IMR-90 (cell line): Measurements from ENCODE around the gene PRKAR1B. TPM values are rescaled to one million over a fixed set of nuclear protein-coding genes. Genes with fewer than 3 reads are reported as not detected.

Experiments used
- ATAC-seq: fragments of 200-7000 bp; cut with Tn5 transposase; 2 replicates; pipeline ENCODE4 v1.9.1; 2020; ENCODE audit warnings: low read depth, mild to moderate bottlenecking, moderate library complexity
- BruUV-seq: library from RNA; stranded (reverse); fragments of 400-500 nt; replicated peaks from 2 replicates; lab custom pipeline; 2021; lab: Mats Ljungman, UMichigan
- CTCF ChIA-PET: fragments of 300-600 bp; formaldehyde crosslinking; extraction: SDS; loops from one replicate; lab custom pipeline; 2021; ENCODE audit warnings: antibody characterized with exemption; lab: Yijun Ruan, JAX
- POLR2A ChIA-PET: fragments of 300-600 bp; sonication (Branson Sonifier 250); formaldehyde crosslinking; loops from one replicate; lab custom pipeline; 2022; ENCODE audit warnings: antibody characterized with exemption; ENCODE audit not compliant: unreplicated experiment; lab: Charles Lee
- DNase-seq: peaks from one replicate; pipeline ENCODE4 v3.0.0; 2013
- H2AFZ ChIP-seq: replicated peaks from 2 replicates; pipeline ENCODE3; 2013; ENCODE audit warnings: low read length, mild to moderate bottlenecking; ENCODE audit not compliant: poor library complexity
- H2AK5ac ChIP-seq: 2 replicates; pipeline ENCODE4 v1.6.1; 2013; ENCODE audit warnings: low read depth, low read length, inconsistent platforms
- H2AK9ac ChIP-seq: replicated peaks from 2 replicates; pipeline ENCODE3; 2013; ENCODE audit warnings: mild to moderate bottlenecking, low read depth, low read length, moderate library complexity; ENCODE audit not compliant: poor library complexity
- H2BK120ac ChIP-seq: 2 replicates; pipeline ENCODE4 v1.6.1; 2013; ENCODE audit warnings: low read depth, low read length, inconsistent platforms
- H2BK15ac ChIP-seq: 3 replicates; pipeline ENCODE4 v1.6.1; 2013; ENCODE audit warnings: low read depth, low read length, inconsistent platforms
- H2BK20ac ChIP-seq: 2 replicates; pipeline ENCODE4 v1.6.1; 2013; ENCODE audit warnings: low read depth, mild to moderate bottlenecking, inconsistent platforms, low read length, moderate library complexity
- H2BK5ac ChIP-seq: 2 replicates; pipeline ENCODE4 v1.6.1; 2013; ENCODE audit warnings: mild to moderate bottlenecking, low read depth, low read length, inconsistent platforms; ENCODE audit not compliant: poor library complexity, severe bottlenecking
- H3K14ac ChIP-seq: replicated peaks from 2 replicates; pipeline ENCODE4 v1.6.1; 2013; ENCODE audit warnings: low read depth, low read length, inconsistent platforms
- H3K18ac ChIP-seq: 2 replicates; pipeline ENCODE4 v1.6.1; 2013; ENCODE audit warnings: low read depth, low read length, control low read depth
- H3K23ac ChIP-seq: 2 replicates; pipeline ENCODE4 v1.6.1; 2013; ENCODE audit warnings: low read depth, low read length, inconsistent platforms
- H3K27ac ChIP-seq: 2 replicates; pipeline ENCODE4 v1.5.1; 2013; ENCODE audit warnings: mild to moderate bottlenecking, control low read depth, low read length; ENCODE audit not compliant: insufficient read depth
- H3K27me3 ChIP-seq: 2 replicates; pipeline ENCODE4 v1.6.1; 2013; ENCODE audit warnings: low read length; ENCODE audit not compliant: control insufficient read depth, insufficient read depth
- H3K36me3 ChIP-seq: 2 replicates; pipeline ENCODE4 v1.6.1; 2013; ENCODE audit warnings: low read length, mixed read lengths; ENCODE audit not compliant: control insufficient read depth, insufficient read depth
- H3K4ac ChIP-seq: 2 replicates; pipeline ENCODE4 v1.6.1; 2013; ENCODE audit warnings: low read depth, low read length, inconsistent platforms
- H3K4me1 ChIP-seq: 2 replicates; pipeline ENCODE4 v1.6.1; 2013; ENCODE audit warnings: low read length, mixed read lengths; ENCODE audit not compliant: control insufficient read depth, insufficient read depth
- H3K4me2 ChIP-seq: 2 replicates; pipeline ENCODE4 v1.6.1; 2013; ENCODE audit warnings: low read depth, mild to moderate bottlenecking, control low read depth, low read length, moderate library complexity
- H3K4me3 ChIP-seq: 2 replicates; pipeline ENCODE4 v1.5.1; 2013; ENCODE audit warnings: low read depth, mild to moderate bottlenecking, control low read depth, low read length, moderate library complexity; ENCODE audit not compliant: insufficient read depth
- H3K56ac ChIP-seq: 2 replicates; pipeline ENCODE4 v1.6.1; 2013; ENCODE audit warnings: low read length, inconsistent platforms; ENCODE audit not compliant: insufficient read depth; ENCODE audit errors: extremely low read depth
- H3K79me1 ChIP-seq, 2 experiments: 2 replicates each; pipeline ENCODE4 v1.6.1; 2013; ENCODE audit warnings: low read length in 2 of 2, inconsistent platforms in 1 of 2, low read depth in 1 of 2
- H3K9ac ChIP-seq: 2 replicates; pipeline ENCODE4 v1.6.1; 2013; ENCODE audit warnings: low read depth, low read length, control low read depth
- H3K9me1 ChIP-seq: 2 replicates; pipeline ENCODE4 v1.6.1; 2013; ENCODE audit warnings: low read length, inconsistent platforms; ENCODE audit not compliant: insufficient read depth
- H3K9me3 ChIP-seq: 2 replicates; pipeline ENCODE4 v1.6.1; 2013; ENCODE audit warnings: low read length; ENCODE audit not compliant: control insufficient read depth, insufficient read depth
- H4K20me1 ChIP-seq: 2 replicates; pipeline ENCODE4 v1.6.1; 2013; ENCODE audit warnings: low read length, inconsistent platforms; ENCODE audit not compliant: insufficient read depth
- H4K5ac ChIP-seq: 2 replicates; pipeline ENCODE4 v1.6.1; 2013; ENCODE audit warnings: mild to moderate bottlenecking, low read depth, low read length, control low read depth
- H4K8ac ChIP-seq, 2 experiments: 2 replicates each; pipeline ENCODE4 v1.6.1; 2013; ENCODE audit warnings: low read depth in 2 of 2, low read length in 2 of 2, control low read depth in 1 of 2, inconsistent platforms in 1 of 2
- H4K91ac ChIP-seq: 2 replicates; pipeline ENCODE4 v1.6.1; 2013; ENCODE audit warnings: low read depth, low read length, inconsistent platforms; ENCODE audit not compliant: insufficient read depth
- BHLHE40 ChIP-seq: fragments of 150-350 bp; IDR thresholded peaks from 2 replicates; pipeline ENCODE4 v1.6.1; 2016; ENCODE audit warnings: mild to moderate bottlenecking, low read depth, low read length
- CHD1 ChIP-seq: IDR thresholded peaks from 2 replicates; pipeline ENCODE4 v1.6.1; 2012; ENCODE audit warnings: low read depth, low read length, improper control_type of control experiment
- FOS ChIP-seq: fragments of 150-350 bp; IDR thresholded peaks from 2 replicates; pipeline ENCODE4 v1.6.1; 2016; ENCODE audit warnings: low read depth, low read length
- MAFK ChIP-seq: IDR thresholded peaks from 2 replicates; pipeline ENCODE4 v1.6.1; 2012; ENCODE audit warnings: low read depth, low read length, improper control_type of control experiment
- MAZ ChIP-seq: IDR thresholded peaks from 2 replicates; pipeline ENCODE4 v1.6.1; 2012; ENCODE audit warnings: low read depth, mild to moderate bottlenecking, low read length, improper control_type of control experiment, moderate library complexity, borderline replicate concordance
- MXI1 ChIP-seq: IDR thresholded peaks from 2 replicates; pipeline ENCODE4 v1.6.1; 2012; ENCODE audit warnings: low read depth, mild to moderate bottlenecking, low read length, moderate library complexity, borderline replicate concordance
- NFE2L2 ChIP-seq: fragments of 150-350 bp; IDR thresholded peaks from 2 replicates; pipeline ENCODE4 v1.6.1; 2016; ENCODE audit warnings: low read depth, mild to moderate bottlenecking, low read length
- POLR2A ChIP-seq: IDR thresholded peaks from 2 replicates; pipeline ENCODE4 v1.6.1; 2012; ENCODE audit warnings: mild to moderate bottlenecking, low read depth, low read length
- RCOR1 ChIP-seq: IDR thresholded peaks from 2 replicates; pipeline ENCODE4 v1.6.1; 2012; ENCODE audit warnings: mild to moderate bottlenecking, low read length, improper control_type of control experiment; ENCODE audit not compliant: insufficient replicate concordance
- RFX5 ChIP-seq: IDR thresholded peaks from 2 replicates; pipeline ENCODE4 v1.8.0; 2012; ENCODE audit warnings: low read depth, mild to moderate bottlenecking, low read length, moderate library complexity
- SMC3 ChIP-seq: fragments of 150-350 bp; IDR thresholded peaks from 2 replicates; pipeline ENCODE4 v1.6.1; 2016; ENCODE audit warnings: low read depth, mild to moderate bottlenecking, antibody characterized with exemption, low read length, moderate library complexity
- WGBS, 2 experiments: methylation state at CpG; one replicate each; pipeline versions ENCODE4 v1.1.5 to v1.1.7; 2013; ENCODE audit warnings: missing lambda C conversion rate in 2 of 2; ENCODE audit not compliant: insufficient read length in 1 of 2; ENCODE audit errors: extremely low coverage in 2 of 2; 5-methylcytosine and 5-hydroxymethylcytosine counted together
- dilution Hi-C: fragments of 300-500 bp; cut with HindIII; formaldehyde crosslinking; loops from one replicate; pipeline ENCODE4 v1.14.3; 2018; ENCODE audit warnings: low sequenced_read_pairs; ENCODE audit not compliant: unreplicated experiment
- in situ Hi-C: fragments of 300-500 bp; cut with MboI; formaldehyde crosslinking; loops from 3 replicates; pipeline ENCODE4 v1.14.3; 2019; ENCODE audit warnings: low sequenced_read_pairs, inconsistent platforms, mixed read lengths
- intact Hi-C: fragments of 100-400 bp; cut with micrococcal nuclease; formaldehyde crosslinking; loops from 2 replicates; pipeline ENCODE4 v1.10.0; 2022
- polyA plus RNA-seq, 3 experiments: library from polyadenylated mRNA; depleted of rRNA; stranded (reverse); fragments of >200 nt; gene quantifications; 2 replicates each; pipeline ENCODE4 v1.2.3, GENCODE V29; 2012; ENCODE audit warnings: low replicate concordance in 1 of 3
- total RNA-seq: library from RNA; depleted of rRNA; stranded (reverse); fragments of >200 nt; gene quantifications from 2 replicates; pipeline ENCODE4 v1.2.3, GENCODE V29; 2012
- TF ChIP-seq, protein P1 (sequence below): conservative IDR thresholded peaks from 2 replicates; pipeline ENCODE4 v1.5.1; 2012; ENCODE audit warnings: mild to moderate bottlenecking, low read depth, low read length, improper control_type of control experiment
- TF ChIP-seq, protein P2 (sequence below): fragments of 150-350 bp; IDR thresholded peaks from 2 replicates; pipeline ENCODE4 v1.6.1; 2016; ENCODE audit warnings: low read depth, mild to moderate bottlenecking, low read length, moderate library complexity, borderline replicate concordance
- TF ChIP-seq, protein P3 (sequence below): fragments of 150-350 bp; IDR thresholded peaks from 2 replicates; pipeline ENCODE4 v1.6.1; 2017; ENCODE audit warnings: mild to moderate bottlenecking, antibody characterized with exemption, low read length, low read depth

PRKAR1B gene
- total and polyA plus RNA-seq, 2 of the 4 experiments (the other 2 are of a cell fraction): 15.2 to 20.2 TPM

GRCh38 chr7:721619-722248 lies 5.3 kb downstream of the PRKAR1B start:
- intact Hi-C loops: no loop called here

More at GRCh38 chr7:721619-722248, 5.3 kb downstream of the PRKAR1B start:
- dilution Hi-C loops (no loop called here), in situ Hi-C loops (no loop called here)
- BruUV-seq: no TSS peak
- Histone ChIP-seq H3K23ac (no peak overlapping the region), H3K4me2 (no peak overlapping the region), H2AK5ac (no peak overlapping the region), H2BK20ac (no peak overlapping the region), H2AK9ac (no peak overlapping the region), H3K14ac (no peak overlapping the region), H4K91ac (no peak overlapping the region), H3K36me3 (peaks cover 3% of the 10 kb centered on the region; the same call in 1 of the 2 replicates), H3K27me3 (no peaks in the 10 kb centered on the region), H2AFZ (no peak overlapping the region), H3K9me3 (peaks cover 4% of the 10 kb centered on the region; the same call in 1 of the 2 replicates), H2BK5ac (no peak overlapping the region), H4K5ac (no peak overlapping the region), H2BK15ac (no peak overlapping the region), H3K4me3 (no peak overlapping the region), H4K8ac (no peak overlapping the region), H3K9ac (no peak overlapping the region), H3K79me1 (peaks cover 5 to 18% of the 10 kb centered on the region in 2 experiments), H3K56ac (no peak overlapping the region), H2BK120ac (no peak overlapping the region), H3K9me1 (peaks cover 2% of the 10 kb centered on the region; the same call in 1 of the 2 replicates), H3K18ac (no peak overlapping the region), H4K20me1 (peaks cover 3% of the 10 kb centered on the region), H3K27ac (no peak overlapping the region), H3K4me1 (peaks cover 10% of the 10 kb centered on the region), H3K4ac (no peak overlapping the region)
- no peak for ATAC-seq
- POLR2A ChIA-PET: no interaction called here
- WGBS, 2 experiments: no CpG with 5 or more reads among the region's 5 CpGs
- CTCF ChIA-PET: no interaction called here
- TF ChIP-seq FOS (no peak), MXI1 (no peak), MAFK (no peak), BHLHE40 (no peak), RFX5 (no peak), CHD1 (no peak), SMC3 (no peak), POLR2A (no peak), RCOR1 (no peak), NFE2L2 (no peak), MAZ (no peak)
- TF ChIP-seq, protein P1, sequence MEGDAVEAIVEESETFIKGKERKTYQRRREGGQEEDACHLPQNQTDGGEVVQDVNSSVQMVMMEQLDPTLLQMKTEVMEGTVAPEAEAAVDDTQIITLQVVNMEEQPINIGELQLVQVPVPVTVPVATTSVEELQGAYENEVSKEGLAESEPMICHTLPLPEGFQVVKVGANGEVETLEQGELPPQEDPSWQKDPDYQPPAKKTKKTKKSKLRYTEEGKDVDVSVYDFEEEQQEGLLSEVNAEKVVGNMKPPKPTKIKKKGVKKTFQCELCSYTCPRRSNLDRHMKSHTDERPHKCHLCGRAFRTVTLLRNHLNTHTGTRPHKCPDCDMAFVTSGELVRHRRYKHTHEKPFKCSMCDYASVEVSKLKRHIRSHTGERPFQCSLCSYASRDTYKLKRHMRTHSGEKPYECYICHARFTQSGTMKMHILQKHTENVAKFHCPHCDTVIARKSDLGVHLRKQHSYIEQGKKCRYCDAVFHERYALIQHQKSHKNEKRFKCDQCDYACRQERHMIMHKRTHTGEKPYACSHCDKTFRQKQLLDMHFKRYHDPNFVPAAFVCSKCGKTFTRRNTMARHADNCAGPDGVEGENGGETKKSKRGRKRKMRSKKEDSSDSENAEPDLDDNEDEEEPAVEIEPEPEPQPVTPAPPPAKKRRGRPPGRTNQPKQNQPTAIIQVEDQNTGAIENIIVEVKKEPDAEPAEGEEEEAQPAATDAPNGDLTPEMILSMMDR: no peak
- TF ChIP-seq, protein P2, sequence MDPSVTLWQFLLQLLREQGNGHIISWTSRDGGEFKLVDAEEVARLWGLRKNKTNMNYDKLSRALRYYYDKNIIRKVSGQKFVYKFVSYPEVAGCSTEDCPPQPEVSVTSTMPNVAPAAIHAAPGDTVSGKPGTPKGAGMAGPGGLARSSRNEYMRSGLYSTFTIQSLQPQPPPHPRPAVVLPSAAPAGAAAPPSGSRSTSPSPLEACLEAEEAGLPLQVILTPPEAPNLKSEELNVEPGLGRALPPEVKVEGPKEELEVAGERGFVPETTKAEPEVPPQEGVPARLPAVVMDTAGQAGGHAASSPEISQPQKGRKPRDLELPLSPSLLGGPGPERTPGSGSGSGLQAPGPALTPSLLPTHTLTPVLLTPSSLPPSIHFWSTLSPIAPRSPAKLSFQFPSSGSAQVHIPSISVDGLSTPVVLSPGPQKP: no peak
- TF ChIP-seq, protein P3, sequence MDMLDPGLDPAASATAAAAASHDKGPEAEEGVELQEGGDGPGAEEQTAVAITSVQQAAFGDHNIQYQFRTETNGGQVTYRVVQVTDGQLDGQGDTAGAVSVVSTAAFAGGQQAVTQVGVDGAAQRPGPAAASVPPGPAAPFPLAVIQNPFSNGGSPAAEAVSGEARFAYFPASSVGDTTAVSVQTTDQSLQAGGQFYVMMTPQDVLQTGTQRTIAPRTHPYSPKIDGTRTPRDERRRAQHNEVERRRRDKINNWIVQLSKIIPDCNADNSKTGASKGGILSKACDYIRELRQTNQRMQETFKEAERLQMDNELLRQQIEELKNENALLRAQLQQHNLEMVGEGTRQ: no peak
- no peak for DNase-seq
